MM.1S (cell line): ENCODE data around the gene MUC13.

Experiments used
- DNase-seq: peaks from one replicate; pipeline ENCODE4 v3.0.0-alpha.2; 2015
- H2AFZ ChIP-seq: fragments of 300-600 bp; sonication (generic); 2 replicates; pipeline ENCODE4 v1.6.0; 2016; ENCODE audit warnings: antibody characterized with exemption, low read length
- H3F3A ChIP-seq: fragments of 300-600 bp; sonication (generic); 2 replicates; pipeline ENCODE4 v1.6.1; 2016; ENCODE audit warnings: mild to moderate bottlenecking, antibody characterized with exemption, low read length, moderate library complexity, mixed read lengths; ENCODE audit not compliant: insufficient read depth
- H3K27ac ChIP-seq: fragments of 300-600 bp; sonication (generic); 2 replicates; pipeline ENCODE4 v1.5.1; 2016; ENCODE audit warnings: mild to moderate bottlenecking, low read length
- H3K27me3 ChIP-seq: fragments of 300-600 bp; sonication (generic); replicated peaks from 2 replicates; pipeline ENCODE4 v1.6.0; 2016; ENCODE audit warnings: low read length; ENCODE audit not compliant: insufficient read depth
- H3K36me3 ChIP-seq: fragments of 300-600 bp; sonication (generic); replicated peaks from 2 replicates; pipeline ENCODE4 v1.6.1; 2016; ENCODE audit warnings: mild to moderate bottlenecking, low read length, mixed read lengths; ENCODE audit not compliant: insufficient read depth
- H3K4me1 ChIP-seq: fragments of 300-600 bp; sonication (generic); 2 replicates; pipeline ENCODE4 v1.6.1; 2016; ENCODE audit warnings: low read length, mixed read lengths
- H3K4me2 ChIP-seq: fragments of 300-600 bp; sonication (generic); 2 replicates; pipeline ENCODE4 v1.6.0; 2016; ENCODE audit warnings: low read depth, low read length
- H3K4me3 ChIP-seq: fragments of 300-600 bp; sonication (generic); 2 replicates; pipeline ENCODE4 v1.5.1; 2016; ENCODE audit warnings: low read length, mixed read lengths
- H3K79me2 ChIP-seq: fragments of 300-600 bp; sonication (generic); 2 replicates; pipeline ENCODE4 v1.6.1; 2016; ENCODE audit warnings: mixed run types, low read length, mixed read lengths
- H3K9ac ChIP-seq: fragments of 300-600 bp; sonication (generic); 2 replicates; pipeline ENCODE4 v1.6.1; 2016; ENCODE audit warnings: low read length, mixed read lengths
- H3K9me2 ChIP-seq: fragments of 300-600 bp; sonication (generic); replicated peaks from 2 replicates; pipeline ENCODE4 v1.6.1; 2016; ENCODE audit warnings: mild to moderate bottlenecking, low read length, mixed read lengths; ENCODE audit not compliant: insufficient read depth
- H3K9me3 ChIP-seq: fragments of 300-600 bp; sonication (generic); replicated peaks from 2 replicates; pipeline ENCODE4 v1.6.1; 2016; ENCODE audit warnings: mild to moderate bottlenecking, low read length, mixed read lengths; ENCODE audit not compliant: insufficient read depth
- H4K20me1 ChIP-seq: fragments of 300-600 bp; sonication (generic); 2 replicates; pipeline ENCODE4 v1.6.1; 2016; ENCODE audit warnings: mild to moderate bottlenecking, low read length, moderate library complexity, mixed read lengths; ENCODE audit not compliant: insufficient read depth
- CTCF ChIP-seq: fragments of 300-600 bp; sonication (generic); IDR thresholded peaks from 2 replicates; pipeline ENCODE4 v1.5.1; 2016; ENCODE audit warnings: antibody characterized with exemption, low read length, mixed read lengths
- EZH2 ChIP-seq: fragments of 300-600 bp; sonication (generic); optimal IDR thresholded peaks from 2 replicates; pipeline ENCODE3; 2017; ENCODE audit warnings: low read depth, mild to moderate bottlenecking, antibody characterized with exemption, low read length, mixed read lengths
- EZH2phosphoT487 ChIP-seq: fragments of 300-600 bp; sonication (generic); IDR thresholded peaks from 2 replicates; pipeline ENCODE4 v1.6.1; 2018; ENCODE audit warnings: antibody characterized with exemption, low read length

The MUC13 gene

GRCh38 chr3:124969190-124969589 is 34.6 kb upstream of the MUC13 start:
- Histone ChIP-seq H3K9ac (no peak overlapping the region), H3K9me3 (no peaks in the 10 kb centered on the region), H3K79me2 (no peaks in the 10 kb centered on the region), H3K36me3 (no peaks in the 10 kb centered on the region), H3K4me1 (peaks cover 8% of the 10 kb centered on the region), H2AFZ (no peak overlapping the region), H4K20me1 (no peaks in the 10 kb centered on the region), H3K27me3 (no peaks in the 10 kb centered on the region), H3K4me3 (no peak overlapping the region), H3K4me2 (no peak overlapping the region), H3F3A (no peaks in the 10 kb centered on the region), H3K9me2 (no peaks in the 10 kb centered on the region), H3K27ac (no peak overlapping the region)
- TF ChIP-seq EZH2phosphoT487 (no peak), EZH2 (no peak), CTCF (no peak)
- DNase-seq, result no peak

- Histone ChIP-seq H3K9ac (no peak overlapping the region), H3K4me1 (peaks cover under 1% of the 10 kb centered on the region; the same call in 1 of the 2 replicates), H3K79me2 (no peaks in the 10 kb centered on the region), H3K27me3 (no peaks in the 10 kb centered on the region), H3K9me3 (no peaks in the 10 kb centered on the region), H3K4me2 (no peak overlapping the region), H4K20me1 (no peaks in the 10 kb centered on the region), H2AFZ (no peak overlapping the region), H3F3A (no peaks in the 10 kb centered on the region), H3K36me3 (no peaks in the 10 kb centered on the region), H3K9me2 (no peaks in the 10 kb centered on the region), H3K27ac (no peak overlapping the region), H3K4me3 (no peak overlapping the region)
- no peak for DNase-seq
- TF ChIP-seq EZH2 (no peak), CTCF (no peak), EZH2phosphoT487 (no peak)
Measured at GRCh38 chr3:124967964-124968363, 33.4 kb upstream of the MUC13 start.

GRCh38 chr3:124966521-124967445 is 32.2 kb upstream of the MUC13 start:
- Histone ChIP-seq H3F3A (no peaks in the 10 kb centered on the region), H3K4me1 (no peaks in the 10 kb centered on the region), H3K9ac (no peak overlapping the region), H3K9me3 (no peaks in the 10 kb centered on the region), H3K36me3 (no peaks in the 10 kb centered on the region), H3K9me2 (no peaks in the 10 kb centered on the region), H3K4me2 (no peak overlapping the region), H4K20me1 (no peaks in the 10 kb centered on the region), H3K27ac (no peak overlapping the region), H3K79me2 (no peaks in the 10 kb centered on the region), H3K4me3 (no peak overlapping the region), H3K27me3 (no peaks in the 10 kb centered on the region), H2AFZ (no peak overlapping the region)
- no peak for DNase-seq
- TF ChIP-seq CTCF (no peak), EZH2 (no peak), EZH2phosphoT487 (no peak)
